Liver (tissue), 3 donors: ENCODE measurements around the gene CDC5L.

ENCODE experiments used
- EGR1 ChIP-seq, 2 donors: IDR thresholded peaks; 2 replicates each; pipeline ENCODE4 v1.6.1; 2016 to 2018; ENCODE audit warnings: antibody characterized with exemption in 2 of 2, low read depth in 2 of 2
- FOXA1 ChIP-seq: IDR thresholded peaks from 2 replicates; pipeline ENCODE4 v1.6.1; 2016; ENCODE audit warnings: antibody characterized with exemption
- GABPA ChIP-seq, 2 donors: IDR thresholded peaks in 1 of 2; conservative IDR thresholded peaks in 1 of 2; 2 replicates each; pipeline ENCODE4 v1.6.1; 2016; ENCODE audit warnings: antibody characterized with exemption in 2 of 2, mild to moderate bottlenecking in 1 of 2, moderate library complexity in 1 of 2
- JUND ChIP-seq, 2 donors: IDR thresholded peaks; 2 replicates each; pipeline ENCODE4 v1.6.1; 2016; ENCODE audit warnings: antibody characterized with exemption in 2 of 2
- RAD21 ChIP-seq, 2 donors: IDR thresholded peaks; 2 replicates each; pipeline ENCODE4 v1.6.1; 2016; ENCODE audit warnings: antibody characterized with exemption in 2 of 2, mild to moderate bottlenecking in 2 of 2
- RXRA ChIP-seq, 2 donors: IDR thresholded peaks; 2 replicates each; pipeline ENCODE4 v1.6.1; 2017 to 2018; ENCODE audit warnings: antibody characterized with exemption in 2 of 2, mild to moderate bottlenecking in 1 of 2
- TAF1 ChIP-seq: conservative IDR thresholded peaks from 2 replicates; pipeline ENCODE4 v1.6.1; 2016; ENCODE audit warnings: antibody characterized with exemption, mild to moderate bottlenecking
- YY1 ChIP-seq: IDR thresholded peaks from 2 replicates; pipeline ENCODE4 v1.6.1; 2016; ENCODE audit warnings: antibody characterized with exemption, mild to moderate bottlenecking
- TF ChIP-seq, protein P1 (sequence below): fragments of 150-350 bp; IDR thresholded peaks from 2 replicates; pipeline ENCODE4 v1.5.1; 2017; ENCODE audit warnings: improper control_type of control experiment, low read depth, low read length; ENCODE audit not compliant: missing input control
- TF ChIP-seq, protein P2 (sequence below): IDR thresholded peaks from 2 replicates; pipeline ENCODE4 v1.6.1; 2016; ENCODE audit warnings: antibody characterized with exemption
- TF ChIP-seq, protein P3 (sequence below): IDR thresholded peaks from 2 replicates; pipeline ENCODE4 v1.6.1; 2016; ENCODE audit warnings: antibody characterized with exemption
- TF ChIP-seq, protein P4 (sequence below): IDR thresholded peaks from 2 replicates; pipeline ENCODE4 v1.6.1; 2016; ENCODE audit warnings: antibody characterized with exemption
- donor health status: healthy.
- donor health status: healthy.

DNA sequence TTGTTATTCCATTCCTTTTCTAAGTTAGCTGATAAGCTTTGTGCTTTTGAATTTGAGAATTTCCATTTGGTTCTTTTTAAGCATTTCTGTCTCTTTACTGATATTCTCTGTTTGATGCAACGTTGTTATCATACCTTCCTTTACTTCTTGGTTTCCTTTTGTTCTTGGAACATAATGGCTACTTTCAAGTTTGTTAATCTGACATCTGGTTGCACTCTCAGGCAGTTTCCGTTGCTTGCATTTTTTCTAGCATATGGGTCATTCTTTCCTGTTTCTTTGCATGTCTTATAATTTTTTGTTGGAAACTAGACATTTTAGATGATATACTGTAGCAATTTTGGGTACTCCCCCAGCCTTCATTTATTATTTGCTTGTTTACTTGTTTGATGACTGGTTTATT is 12.5 kb downstream of the CDC5L start:
- no peak for TF ChIP-seq EGR1 (IDR thresholded peaks at IDR 0.05; ENCODE audit: low read depth in 2 of 2)
- TF ChIP-seq, protein P1, sequence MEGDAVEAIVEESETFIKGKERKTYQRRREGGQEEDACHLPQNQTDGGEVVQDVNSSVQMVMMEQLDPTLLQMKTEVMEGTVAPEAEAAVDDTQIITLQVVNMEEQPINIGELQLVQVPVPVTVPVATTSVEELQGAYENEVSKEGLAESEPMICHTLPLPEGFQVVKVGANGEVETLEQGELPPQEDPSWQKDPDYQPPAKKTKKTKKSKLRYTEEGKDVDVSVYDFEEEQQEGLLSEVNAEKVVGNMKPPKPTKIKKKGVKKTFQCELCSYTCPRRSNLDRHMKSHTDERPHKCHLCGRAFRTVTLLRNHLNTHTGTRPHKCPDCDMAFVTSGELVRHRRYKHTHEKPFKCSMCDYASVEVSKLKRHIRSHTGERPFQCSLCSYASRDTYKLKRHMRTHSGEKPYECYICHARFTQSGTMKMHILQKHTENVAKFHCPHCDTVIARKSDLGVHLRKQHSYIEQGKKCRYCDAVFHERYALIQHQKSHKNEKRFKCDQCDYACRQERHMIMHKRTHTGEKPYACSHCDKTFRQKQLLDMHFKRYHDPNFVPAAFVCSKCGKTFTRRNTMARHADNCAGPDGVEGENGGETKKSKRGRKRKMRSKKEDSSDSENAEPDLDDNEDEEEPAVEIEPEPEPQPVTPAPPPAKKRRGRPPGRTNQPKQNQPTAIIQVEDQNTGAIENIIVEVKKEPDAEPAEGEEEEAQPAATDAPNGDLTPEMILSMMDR = no peak
- no peak for TF ChIP-seq JUND (IDR thresholded peaks at IDR 0.05)
- no peak for TF ChIP-seq RAD21 (IDR thresholded peaks at IDR 0.05)
- TF ChIP-seq RXRA (IDR thresholded peaks at IDR 0.05) = no peak
- no peak for TF ChIP-seq YY1
- TF ChIP-seq, protein P2, sequence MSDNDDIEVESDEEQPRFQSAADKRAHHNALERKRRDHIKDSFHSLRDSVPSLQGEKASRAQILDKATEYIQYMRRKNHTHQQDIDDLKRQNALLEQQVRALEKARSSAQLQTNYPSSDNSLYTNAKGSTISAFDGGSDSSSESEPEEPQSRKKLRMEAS = no peak
- no peak for TF ChIP-seq TAF1
- TF ChIP-seq, protein P3, sequence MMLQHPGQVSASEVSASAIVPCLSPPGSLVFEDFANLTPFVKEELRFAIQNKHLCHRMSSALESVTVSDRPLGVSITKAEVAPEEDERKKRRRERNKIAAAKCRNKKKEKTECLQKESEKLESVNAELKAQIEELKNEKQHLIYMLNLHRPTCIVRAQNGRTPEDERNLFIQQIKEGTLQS = no peak
- TF ChIP-seq FOXA1 = no peak
- TF ChIP-seq GABPA (IDR thresholded peaks at IDR 0.05 in 1 of 2, conservative IDR thresholded peaks at IDR 0.05 in 1 of 2) = no peak
- TF ChIP-seq, protein P4, sequence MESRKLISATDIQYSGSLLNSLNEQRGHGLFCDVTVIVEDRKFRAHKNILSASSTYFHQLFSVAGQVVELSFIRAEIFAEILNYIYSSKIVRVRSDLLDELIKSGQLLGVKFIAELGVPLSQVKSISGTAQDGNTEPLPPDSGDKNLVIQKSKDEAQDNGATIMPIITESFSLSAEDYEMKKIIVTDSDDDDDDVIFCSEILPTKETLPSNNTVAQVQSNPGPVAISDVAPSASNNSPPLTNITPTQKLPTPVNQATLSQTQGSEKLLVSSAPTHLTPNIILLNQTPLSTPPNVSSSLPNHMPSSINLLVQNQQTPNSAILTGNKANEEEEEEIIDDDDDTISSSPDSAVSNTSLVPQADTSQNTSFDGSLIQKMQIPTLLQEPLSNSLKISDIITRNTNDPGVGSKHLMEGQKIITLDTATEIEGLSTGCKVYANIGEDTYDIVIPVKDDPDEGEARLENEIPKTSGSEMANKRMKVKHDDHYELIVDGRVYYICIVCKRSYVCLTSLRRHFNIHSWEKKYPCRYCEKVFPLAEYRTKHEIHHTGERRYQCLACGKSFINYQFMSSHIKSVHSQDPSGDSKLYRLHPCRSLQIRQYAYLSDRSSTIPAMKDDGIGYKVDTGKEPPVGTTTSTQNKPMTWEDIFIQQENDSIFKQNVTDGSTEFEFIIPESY = no peak
